Activated CD4-positive, alpha-beta memory T cell treated with anti-CD3 and anti-CD28 coated beads, Interleukin-2, amount 10 ng/mL, durations not matched to agents 7 days and 5 days (primary cell): Measurements from ENCODE around the gene DEFB114. TPM values are rescaled to one million over a fixed set of nuclear protein-coding genes. Genes with fewer than 3 reads are reported as not detected.
"Not testable (repeated sequence)": the region's sequence is repeated elsewhere in the genome, so short reads cannot be mapped to it uniquely, and the experiment has no call there.

Experiments used
- CTCF ChIA-PET: fragments of 350-600 bp; sonication (Branson Sonifier 250); formaldehyde crosslinking; loops from one replicate; lab custom pipeline; 2021; ENCODE audit warnings: antibody characterized with exemption, inconsistent platforms; lab: Charles Lee
- POLR2A ChIA-PET: fragments of 350-600 bp; sonication (Branson Sonifier 250); formaldehyde crosslinking; loops from one replicate; lab custom pipeline; 2021; ENCODE audit warnings: antibody characterized with exemption; lab: Charles Lee
- DNase-seq: peaks from one replicate; pipeline ENCODE4 v3.0.0-alpha.2; 2020
- H3K27ac Mint-ChIP-seq: one replicate; pipeline ENCODE4 v1.8.0; 2021; ENCODE audit warnings: mild to moderate bottlenecking, mixed read lengths
- H3K27me3 Mint-ChIP-seq: one replicate; pipeline ENCODE4 v1.8.0; 2021; ENCODE audit warnings: mixed read lengths
- H3K36me3 Mint-ChIP-seq: one replicate; pipeline ENCODE4 v1.8.0; 2021; ENCODE audit warnings: low read depth, mixed read lengths
- H3K4me1 Mint-ChIP-seq: one replicate; pipeline ENCODE4 v1.8.0; 2021; ENCODE audit warnings: mixed read lengths
- H3K4me3 Mint-ChIP-seq: one replicate; pipeline ENCODE4 v1.8.0; 2021; ENCODE audit warnings: mild to moderate bottlenecking, mixed read lengths
- H3K9me3 Mint-ChIP-seq: one replicate; pipeline ENCODE4 v1.8.0; 2021; ENCODE audit warnings: mixed read lengths
- total RNA-seq, 2 experiments: library from RNA; stranded (reverse); gene quantifications; one replicate each; pipeline ENCODE4 v1.2.3, GENCODE V29; 2021

The DEFB114 gene
- total RNA-seq, 2 experiments from 2014 or later: not detected

- Mint-ChIP-seq H3K27me3 (no peaks in the 10 kb centered on the region), H3K4me3 (no peak overlapping the region), H3K9me3 (peaks cover 3% of the 10 kb centered on the region), H3K4me1 (no peaks in the 10 kb centered on the region), H3K27ac (no peak overlapping the region), H3K36me3 (no peaks in the 10 kb centered on the region)
- ChIA-PET CTCF (no interaction called here), POLR2A (no interaction called here)
- DNase-seq: no peak
Measured at GRCh38 chr6:49958180-49958579, 5.8 kb downstream of the DEFB114 start.

DNA sequence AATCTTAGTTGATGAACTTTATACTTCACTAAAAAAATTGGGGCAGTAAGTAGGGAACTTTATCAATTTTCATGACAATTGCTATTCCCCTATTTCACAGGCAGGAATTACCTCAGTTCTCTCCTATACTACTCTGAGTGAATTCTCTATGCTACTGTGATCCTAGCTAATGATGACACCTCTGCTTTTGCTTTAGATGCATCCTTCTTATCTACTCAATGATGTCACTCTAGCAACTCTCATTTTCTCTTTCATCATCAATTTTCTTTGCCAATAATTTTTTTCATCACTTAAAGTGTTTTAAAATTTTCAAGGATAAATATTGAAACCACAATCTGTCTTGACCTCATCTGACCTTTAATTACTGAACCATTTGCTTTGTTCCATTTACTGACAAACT is 8.1 kb downstream of the DEFB114 start:
- H3K36me3 Mint-ChIP-seq: no peaks in the 10 kb centered on the region
- H3K4me3 Mint-ChIP-seq: no peak overlapping the region
- CTCF ChIA-PET: no interaction called here
- H3K4me1 Mint-ChIP-seq: no peaks in the 10 kb centered on the region
- POLR2A ChIA-PET: no interaction called here
- H3K27me3 Mint-ChIP-seq: no peaks in the 10 kb centered on the region
- H3K27ac Mint-ChIP-seq: no peak overlapping the region
- H3K9me3 Mint-ChIP-seq: peaks cover 3% of the 10 kb centered on the region
- DNase-seq: no peak

GRCh38 chr6:49951926-49952325 is 12.0 kb downstream of the DEFB114 start:
- POLR2A ChIA-PET: no interaction called here

DNA sequence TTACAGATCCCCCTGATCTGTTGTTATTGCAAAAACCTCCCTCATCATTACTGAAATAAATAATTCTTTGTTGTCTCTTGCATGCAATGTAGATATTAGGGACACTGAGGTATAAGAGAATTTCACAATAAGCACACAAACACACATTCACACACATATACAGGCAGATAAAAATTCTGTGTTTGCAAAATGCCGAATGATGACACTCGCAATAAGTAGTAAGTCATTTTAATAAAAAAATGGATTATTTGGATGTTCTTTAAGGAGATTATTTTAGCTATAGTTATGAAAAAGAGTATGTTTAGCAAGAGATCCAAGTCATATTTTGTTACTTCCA is 13.6 kb downstream of the DEFB114 start:
- H3K36me3 Mint-ChIP-seq: no peaks in the 10 kb centered on the region
- H3K4me1 Mint-ChIP-seq: no peaks in the 10 kb centered on the region
- POLR2A ChIA-PET: no interaction called here
- no peak overlapping the region for H3K27ac Mint-ChIP-seq
- CTCF ChIA-PET: no interaction called here
- H3K4me3 Mint-ChIP-seq: no peak overlapping the region
- H3K9me3 Mint-ChIP-seq: peaks cover 3% of the 10 kb centered on the region
- H3K27me3 Mint-ChIP-seq: no peaks in the 10 kb centered on the region
- DNase-seq: no peak

More at GRCh38 chr6:49951926-49952325, 12.0 kb downstream of the DEFB114 start:
- no peak for DNase-seq
- no peaks in the 10 kb centered on the region for H3K36me3 Mint-ChIP-seq
- H3K9me3 Mint-ChIP-seq: peaks cover 3% of the 10 kb centered on the region
- H3K4me3 Mint-ChIP-seq: no peak overlapping the region
- no peaks in the 10 kb centered on the region for H3K4me1 Mint-ChIP-seq
- H3K27me3 Mint-ChIP-seq: no peaks in the 10 kb centered on the region
- H3K27ac Mint-ChIP-seq: no peak overlapping the region
- CTCF ChIA-PET: no interaction called here

GRCh38 chr6:49949062-49949461 is 14.9 kb downstream of the DEFB114 start:
- H3K36me3 Mint-ChIP-seq: no peaks in the 10 kb centered on the region
- no peaks in the 10 kb centered on the region for H3K4me1 Mint-ChIP-seq
- DNase-seq: no peak
- no peak overlapping the region for H3K4me3 Mint-ChIP-seq
- H3K9me3 Mint-ChIP-seq: peaks cover 8% of the 10 kb centered on the region
- no peak overlapping the region for H3K27ac Mint-ChIP-seq
- ChIA-PET CTCF (no interaction called here), POLR2A (no interaction called here)
- H3K27me3 Mint-ChIP-seq: no peaks in the 10 kb centered on the region

DNA sequence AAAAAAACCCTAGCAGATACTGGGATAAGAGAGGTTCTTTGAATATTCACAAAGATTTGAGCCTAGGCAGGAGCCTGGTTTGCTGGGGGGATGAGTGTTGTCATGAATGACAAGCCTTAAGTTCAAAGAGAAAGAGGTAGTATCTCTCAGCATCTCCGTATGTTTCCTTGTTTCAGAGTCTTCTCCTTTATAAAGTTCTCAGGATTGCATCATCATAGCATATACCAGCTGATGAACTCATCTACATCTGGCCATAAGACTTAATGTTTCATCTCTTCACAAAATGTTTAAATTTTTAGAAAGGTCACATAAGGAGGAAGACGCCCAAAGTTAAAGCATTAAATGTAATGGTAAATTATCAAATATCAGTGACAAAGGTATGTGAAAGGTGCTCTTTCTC is 17.1 kb downstream of the DEFB114 start:
- Mint-ChIP-seq H3K36me3 (no peaks in the 10 kb centered on the region), H3K9me3 (peaks cover 8% of the 10 kb centered on the region), H3K4me1 (no peaks in the 10 kb centered on the region), H3K27ac (no peak overlapping the region), H3K27me3 (no peaks in the 10 kb centered on the region), H3K4me3 (no peak overlapping the region)
- no peak for DNase-seq
- POLR2A ChIA-PET: no interaction called here
- CTCF ChIA-PET: no interaction called here

- H3K4me3 Mint-ChIP-seq, H3K27ac Mint-ChIP-seq, H3K4me1 Mint-ChIP-seq, DNase-seq, H3K9me3 Mint-ChIP-seq, CTCF ChIA-PET, POLR2A ChIA-PET, H3K27me3 Mint-ChIP-seq, H3K36me3 Mint-ChIP-seq: not testable (repeated sequence)
Measured at GRCh38 chr6:49944068-49944467, 19.9 kb downstream of the DEFB114 start.

GRCh38 chr6:49939993-49940498 is 23.9 kb downstream of the DEFB114 start:
- Mint-ChIP-seq H3K4me3 (no peak overlapping the region), H3K36me3 (no peaks in the 10 kb centered on the region), H3K27ac (no peak overlapping the region), H3K4me1 (no peaks in the 10 kb centered on the region), H3K9me3 (peaks cover 5% of the 10 kb centered on the region), H3K27me3 (no peaks in the 10 kb centered on the region)
- ChIA-PET CTCF (no interaction called here), POLR2A (no interaction called here)
- DNase-seq: no peak

GRCh38 chr6:49937811-49938210 is 26.2 kb downstream of the DEFB114 start:
- H3K4me1 Mint-ChIP-seq: no peaks in the 10 kb centered on the region
- H3K4me3 Mint-ChIP-seq: no peak overlapping the region
- CTCF ChIA-PET: no interaction called here

DNA sequence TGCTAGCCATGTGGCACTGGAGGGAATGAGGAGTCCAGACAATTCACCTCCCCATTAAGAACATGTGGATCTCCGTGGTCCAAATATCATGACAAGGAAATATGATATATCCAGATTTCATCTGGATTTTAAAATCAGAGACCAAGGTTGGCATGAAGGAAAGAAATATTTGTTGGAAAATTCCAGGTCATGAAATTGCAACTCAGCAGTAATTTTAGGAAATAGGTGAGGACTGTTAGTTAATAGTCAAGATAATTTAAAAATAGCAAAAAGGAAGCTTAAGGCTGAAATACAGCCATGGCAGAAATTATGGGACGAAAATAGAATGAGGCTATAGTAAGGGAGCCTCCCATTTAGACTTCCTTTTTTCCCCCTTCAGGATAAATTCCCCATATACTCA is 26.9 kb downstream of the DEFB114 start:
- no peaks in the 10 kb centered on the region for H3K9me3 Mint-ChIP-seq
- POLR2A ChIA-PET: no interaction called here

More at GRCh38 chr6:49937811-49938210, 26.2 kb downstream of the DEFB114 start:
- H3K27me3 Mint-ChIP-seq: no peaks in the 10 kb centered on the region
- no peaks in the 10 kb centered on the region for H3K36me3 Mint-ChIP-seq
- DNase-seq: no peak
- no peak overlapping the region for H3K27ac Mint-ChIP-seq
- POLR2A ChIA-PET: no interaction called here
- H3K9me3 Mint-ChIP-seq: no peaks in the 10 kb centered on the region

GRCh38 chr6:49935387-49935786 is 28.6 kb downstream of the DEFB114 start:
- DNase-seq: no peak
- Mint-ChIP-seq H3K27ac (no peak overlapping the region), H3K9me3 (no peaks in the 10 kb centered on the region), H3K4me3 (no peak overlapping the region), H3K4me1 (no peaks in the 10 kb centered on the region), H3K27me3 (no peaks in the 10 kb centered on the region), H3K36me3 (no peaks in the 10 kb centered on the region)
- ChIA-PET CTCF (no interaction called here), POLR2A (no interaction called here)

More for the DNA sequence above, 26.9 kb downstream of the DEFB114 start:
- no peak overlapping the region for H3K4me3 Mint-ChIP-seq
- no peaks in the 10 kb centered on the region for H3K36me3 Mint-ChIP-seq
- no peaks in the 10 kb centered on the region for H3K4me1 Mint-ChIP-seq
- CTCF ChIA-PET: no interaction called here
- no peak overlapping the region for H3K27ac Mint-ChIP-seq
- no peak for DNase-seq
- no peaks in the 10 kb centered on the region for H3K27me3 Mint-ChIP-seq

DNA sequence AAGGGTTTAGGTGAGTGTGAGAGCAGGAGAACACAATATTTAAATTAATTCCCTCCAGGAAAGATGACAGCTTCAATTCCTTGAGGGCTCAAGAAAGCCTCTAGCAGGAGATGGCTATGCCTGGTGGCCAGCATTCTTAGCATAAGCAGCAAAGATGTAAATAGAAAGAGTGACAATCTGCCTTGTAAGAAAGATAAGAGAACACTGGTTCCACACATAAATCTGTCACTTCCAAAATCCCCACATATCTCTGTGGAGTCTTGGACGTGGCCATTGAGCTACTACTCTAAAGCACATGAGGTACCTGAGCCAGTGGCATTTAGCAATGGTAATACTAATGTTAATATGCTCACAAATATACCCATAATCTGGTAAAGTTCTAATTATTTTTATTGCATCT is 29.2 kb downstream of the DEFB114 start:
- H3K36me3 Mint-ChIP-seq: no peaks in the 10 kb centered on the region
- CTCF ChIA-PET: no interaction called here
- no peak overlapping the region for H3K4me3 Mint-ChIP-seq
- no peaks in the 10 kb centered on the region for H3K4me1 Mint-ChIP-seq
- no peaks in the 10 kb centered on the region for H3K9me3 Mint-ChIP-seq
- no peak overlapping the region for H3K27ac Mint-ChIP-seq
- POLR2A ChIA-PET: no interaction called here
- no peaks in the 10 kb centered on the region for H3K27me3 Mint-ChIP-seq
- DNase-seq: no peak

DNA sequence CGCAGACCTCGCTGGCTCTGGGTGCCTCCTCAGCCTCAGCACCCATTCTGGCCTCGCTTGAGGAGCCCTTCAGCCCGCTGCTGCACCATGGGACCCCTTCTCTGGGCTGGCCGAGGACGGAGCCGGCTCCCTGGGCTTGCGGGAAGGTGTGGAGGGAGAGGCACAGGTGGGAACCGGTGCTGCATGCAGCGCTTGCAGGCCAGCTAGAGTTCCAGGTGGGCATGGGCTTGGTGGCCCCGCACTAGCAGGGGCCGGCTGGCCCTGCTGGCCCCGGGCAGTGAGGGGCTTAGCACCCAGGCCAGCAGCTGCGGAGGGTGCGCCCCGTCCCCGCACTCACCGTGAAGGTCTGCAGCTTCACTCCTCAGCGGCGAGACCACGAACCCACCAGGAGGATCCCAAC is 30.4 kb downstream of the DEFB114 start:
- H3K27ac Mint-ChIP-seq: no peak overlapping the region
- H3K36me3 Mint-ChIP-seq: no peaks in the 10 kb centered on the region
- no peaks in the 10 kb centered on the region for H3K27me3 Mint-ChIP-seq
- H3K9me3 Mint-ChIP-seq: no peaks in the 10 kb centered on the region
- H3K4me3 Mint-ChIP-seq: no peak overlapping the region
- POLR2A ChIA-PET: no interaction called here
- DNase-seq: no peak
- no peaks in the 10 kb centered on the region for H3K4me1 Mint-ChIP-seq
- CTCF ChIA-PET: no interaction called here

DNA sequence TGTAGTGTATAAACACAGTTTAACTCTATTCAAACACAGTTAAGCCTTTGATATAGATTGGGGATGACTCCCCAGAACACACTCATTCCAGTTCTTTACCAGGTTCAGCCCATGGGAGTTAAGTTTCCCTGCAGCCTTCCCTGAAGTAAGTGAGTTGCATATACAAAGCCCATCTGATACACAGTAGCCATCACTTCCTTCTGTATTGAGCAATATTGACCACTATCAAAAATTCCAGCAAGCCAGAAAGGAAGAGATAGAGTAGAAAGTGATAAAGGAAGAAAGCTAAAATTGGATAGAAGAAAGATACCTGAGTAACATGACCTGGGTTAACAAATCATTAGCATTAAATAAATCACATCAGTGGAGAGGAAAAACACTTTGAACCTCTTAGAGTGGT is 34.6 kb downstream of the DEFB114 start:
- H3K27ac Mint-ChIP-seq: no peak overlapping the region
- H3K4me3 Mint-ChIP-seq: no peak overlapping the region
- H3K4me1 Mint-ChIP-seq: no peaks in the 10 kb centered on the region
- ChIA-PET CTCF (no interaction called here), POLR2A (no interaction called here)
- DNase-seq: no peak
- no peaks in the 10 kb centered on the region for H3K36me3 Mint-ChIP-seq
- H3K9me3 Mint-ChIP-seq: peaks cover 3% of the 10 kb centered on the region
- no peaks in the 10 kb centered on the region for H3K27me3 Mint-ChIP-seq
